Right hindlimb (tissue), 1 donor: Measurements from ENCODE around the gene TBC1D8.
"Not testable (repeated sequence)": the region's sequence is repeated elsewhere in the genome, so short reads cannot be mapped to it uniquely, and the experiment has no call there.

Source experiments
- DNase-seq: peaks from one replicate; pipeline ENCODE4 v3.0.0-alpha.2; 2018

TBC1D8 gene

GRCh38 chr2:101057051-101057933, 93.9 kb downstream of the TBC1D8 start:
- DNase-seq, result no peak

- no peak for DNase-seq
Observed at GRCh38 chr2:101053117-101053516, 98.1 kb downstream of the TBC1D8 start.

GRCh38 chr2:101052147-101052546, 99.0 kb downstream of the TBC1D8 start:
- DNase-seq, result no peak

GRCh38 chr2:101050886-101051285, 100.3 kb downstream of the TBC1D8 start:
- DNase-seq, result not testable (repeated sequence)

- no peak for DNase-seq
Observed at GRCh38 chr2:101048756-101049155, 102.4 kb downstream of the TBC1D8 start.

GRCh38 chr2:101047774-101048173, 103.4 kb downstream of the TBC1D8 start:
- peak; percentile 68 for DNase-seq

GRCh38 chr2:101047075-101047766, 104.0 kb downstream of the TBC1D8 start:
- no peak for DNase-seq

GRCh38 chr2:101045330-101045729, 105.9 kb downstream of the TBC1D8 start:
- no peak for DNase-seq

- no peak for DNase-seq
Observed at GRCh38 chr2:101041413-101041812, 109.8 kb downstream of the TBC1D8 start.

GRCh38 chr2:101040761-101041160, 110.4 kb downstream of the TBC1D8 start:
- DNase-seq, result no peak

GRCh38 chr2:101040072-101040471, 111.1 kb downstream of the TBC1D8 start:
- DNase-seq, result no peak

GRCh38 chr2:101038455-101039255, 112.5 kb downstream of the TBC1D8 start:
- DNase-seq, result no peak

- DNase-seq, result no peak
Observed at GRCh38 chr2:101037161-101037755, 113.9 kb downstream of the TBC1D8 start.

- DNase-seq, result no peak
Observed at GRCh38 chr2:101036562-101036961, 114.6 kb downstream of the TBC1D8 start.

GRCh38 chr2:101032084-101032776, 119.0 kb downstream of the TBC1D8 start:
- no peak for DNase-seq

- DNase-seq, result no peak
Observed at GRCh38 chr2:101030866-101031554, 120.2 kb downstream of the TBC1D8 start.

- no peak for DNase-seq
Observed at GRCh38 chr2:101027852-101028251, 123.3 kb downstream of the TBC1D8 start.

- no peak for DNase-seq
Observed at GRCh38 chr2:101026923-101027469, 124.2 kb downstream of the TBC1D8 start.

- DNase-seq, result no peak
Observed at GRCh38 chr2:101026253-101026701, 124.9 kb downstream of the TBC1D8 start.

- no peak for DNase-seq
Observed at GRCh38 chr2:101025561-101025960, 125.6 kb downstream of the TBC1D8 start.
